HepG2 (cell line): ENCODE results near the gene THAP5. TPM values are rescaled to one million over a fixed set of nuclear protein-coding genes. Genes with fewer than 3 reads are reported as not detected.
A peak's percentile ranks its signal among the peaks of the same experiment; 100 is the strongest.

ENCODE experiments used
- ATAC-seq: fragments of 200-7000 bp; cut with Tn5 transposase; 3 replicates; pipeline ENCODE4 v1.9.1; 2020; ENCODE audit warnings: mild to moderate bottlenecking, moderate library complexity
- BruUV-seq: library from RNA; stranded (reverse); fragments of 400-500 nt; replicated peaks from 2 replicates; lab custom pipeline; 2021; lab: Mats Ljungman, UMichigan
- CTCF ChIA-PET: fragments of 300-600 bp; formaldehyde crosslinking; extraction: SDS; loops from one replicate; lab custom pipeline; 2021; ENCODE audit warnings: low total read pairs, inconsistent platforms, low intra/inter-chr PET ratio; lab: Yijun Ruan, JAX
- POLR2A ChIA-PET: fragments of 350-600 bp; sonication (Branson Sonifier 250); formaldehyde crosslinking; loops from one replicate; lab custom pipeline; 2020; ENCODE audit warnings: antibody characterized with exemption, inconsistent platforms; lab: Yijun Ruan, JAX
- DNase-seq: peaks from one replicate; pipeline ENCODE4 v3.0.0-alpha.2; 2015; ENCODE audit warnings: low spot score
- FAIRE-seq: peaks from 3 replicates; lab custom pipeline; 2011; peaks lifted over from hg19 to GRCh38; lab: Jason Lieb, UNC
- H2AFZ ChIP-seq: one replicate; pipeline ENCODE4 v1.6.1; 2011; ENCODE audit warnings: low read length, inconsistent platforms
- H3K27ac ChIP-seq: fragments of 300-600 bp; 3 replicates; pipeline ENCODE4 v1.8.0; 2011; ENCODE audit warnings: mixed run types, mild to moderate bottlenecking, mixed read lengths, low read length, inconsistent platforms; ENCODE audit not compliant: insufficient read depth; ENCODE audit errors: extremely low read length
- H3K27me3 ChIP-seq, 2 experiments: fragments of 200-600 bp in 1 of 2; 2 replicates in 1 of 2; 3 replicates in 1 of 2; pipeline versions ENCODE4 v1.6.0 to v1.8.0; 2011; ENCODE audit warnings: low read length in 2 of 2, mild to moderate bottlenecking in 2 of 2, moderate library complexity in 2 of 2, inconsistent platforms in 1 of 2; ENCODE audit not compliant: insufficient read depth in 2 of 2, control insufficient read depth in 1 of 2
- H3K36me3 ChIP-seq, 2 experiments: fragments of 200-600 bp in 1 of 2; replicated peaks in 1 of 2; 2 replicates in 1 of 2; 3 replicates in 1 of 2; pipeline versions ENCODE4 v1.5.1 to v1.8.0; 2011; ENCODE audit warnings: low read length in 2 of 2, inconsistent platforms in 1 of 2; ENCODE audit not compliant: insufficient read depth in 2 of 2, control insufficient read depth in 1 of 2
- H3K4me1 ChIP-seq: 2 replicates; pipeline ENCODE4 v1.5.1; 2012; ENCODE audit warnings: low read length, inconsistent platforms; ENCODE audit not compliant: insufficient read depth
- H3K4me2 ChIP-seq: 2 replicates; pipeline ENCODE4 v1.6.0; 2011; ENCODE audit warnings: low read depth, low read length, inconsistent platforms
- H3K4me3 ChIP-seq, 3 experiments: fragments of 200-600 bp in 1 of 3; sonication (generic), shearing (Covaris generic) in 1 of 3; replicated peaks in 1 of 3; 2 replicates each; pipeline ENCODE4 v1.5.1; 2011 to 2016; ENCODE audit warnings: low read length in 3 of 3, inconsistent platforms in 2 of 3, low read depth in 2 of 3, mild to moderate bottlenecking in 2 of 3, control low read depth in 1 of 3, mixed read lengths in 1 of 3; ENCODE audit not compliant: insufficient read depth in 1 of 3
- H3K79me2 ChIP-seq: one replicate; pipeline ENCODE4 v1.6.1; 2011; ENCODE audit warnings: low read length, inconsistent platforms; ENCODE audit not compliant: insufficient read depth
- H3K9ac ChIP-seq: 2 replicates; pipeline ENCODE4 v1.6.0; 2011; ENCODE audit warnings: mild to moderate bottlenecking, low read depth, low read length, inconsistent platforms; ENCODE audit not compliant: insufficient read depth
- H3K9me3 ChIP-seq: 2 replicates; pipeline ENCODE4 v1.5.1; 2012; ENCODE audit warnings: mild to moderate bottlenecking, low read length
- H4K20me1 ChIP-seq: 2 replicates; pipeline ENCODE4 v1.6.0; 2011; ENCODE audit warnings: inconsistent platforms, mild to moderate bottlenecking, low read length, moderate library complexity; ENCODE audit not compliant: insufficient read depth
- E2F5 ChIP-seq: sonication (generic); formaldehyde crosslinking; conservative IDR thresholded peaks from 2 replicates; pipeline ENCODE4 v1.4.0; 2020; ENCODE audit warnings: missing genetic modification reagents
- GFI1 ChIP-seq: sonication (generic); formaldehyde crosslinking; IDR thresholded peaks from 2 replicates; pipeline ENCODE4 v1.5.0; 2020; ENCODE audit warnings: missing genetic modification reagents, mild to moderate bottlenecking, borderline replicate concordance
- LCORL ChIP-seq, 2 experiments: fragments of 450-650 bp in 1 of 2; sonication (generic) in 1 of 2; formaldehyde crosslinking in 1 of 2; IDR thresholded peaks; 2 replicates each; pipeline versions ENCODE4 v1.5.0 to v1.6.1; 2017 to 2020; ENCODE audit warnings: antibody characterized with exemption in 1 of 2, missing genetic modification reagents in 1 of 2
- POLR2A ChIP-seq, 2 experiments: IDR thresholded peaks; 2 replicates each; pipeline ENCODE4 v1.6.1; 2011; ENCODE audit warnings: low read depth in 2 of 2, low read length in 2 of 2, mild to moderate bottlenecking in 1 of 2, moderate library complexity in 1 of 2; ENCODE audit not compliant: insufficient read depth in 1 of 2
- SAP130 ChIP-seq: IDR thresholded peaks from 2 replicates; pipeline ENCODE4 v1.6.1; 2016; ENCODE audit warnings: low read depth
- U2AF1 ChIP-seq: fragments of 200-400 bp; formaldehyde crosslinking; optimal IDR thresholded peaks from 2 replicates; pipeline ENCODE3; 2017; ENCODE audit warnings: mild to moderate bottlenecking, low read depth, low read length
- ZNF263 ChIP-seq: sonication (generic); formaldehyde crosslinking; IDR thresholded peaks from 2 replicates; pipeline ENCODE4 v1.4.0; 2020; ENCODE audit warnings: missing genetic modification reagents
- ZNF30 ChIP-seq: sonication (generic); formaldehyde crosslinking; IDR thresholded peaks from 2 replicates; pipeline ENCODE4 v1.5.0; 2020; ENCODE audit warnings: mild to moderate bottlenecking, missing genetic modification reagents
- ZNF468 ChIP-seq: sonication (generic); formaldehyde crosslinking; IDR thresholded peaks from 2 replicates; pipeline ENCODE4 v1.8.0; 2022; ENCODE audit warnings: mild to moderate bottlenecking, moderate library complexity, missing genetic modification reagents
- WGBS: methylation state at CpG from one replicate; pipeline ENCODE4 v1.1.6; 2017; ENCODE audit warnings: low lambda C conversion rate; 5-methylcytosine and 5-hydroxymethylcytosine counted together
- in situ Hi-C: cut with HindIII; loops from 2 replicates; pipeline ENCODE4 v1.10.0; 2017; ENCODE audit warnings: low pct_unique_long_range_greater_than_20kb; ENCODE audit not compliant: extremely low pct_ligation_motif_present
- intact Hi-C: fragments of 100-400 bp; cut with micrococcal nuclease; formaldehyde crosslinking; loops from one replicate; pipeline ENCODE4 v1.10.0; 2022; ENCODE audit not compliant: unreplicated experiment
- polyA plus RNA-seq, 8 experiments: library from polyadenylated mRNA; depleted of rRNA in 3 of 8; stranded (reverse) in 7 of 8; unstranded in 1 of 8; fragments of >200 nt; fragmentation: Illumina TruSeq in 4 of 8; extraction: Trizol in 4 of 8; gene quantifications; 2 replicates each; pipeline versions ENCODE4 v1.2.1 to v1.2.3, GENCODE V29; 2011 to 2016; ENCODE audit warnings: low read depth in 4 of 8, missing spikeins in 1 of 8, mixed read lengths in 1 of 8; ENCODE audit not compliant: insufficient read depth in 1 of 8
- total RNA-seq, 5 experiments: library from RNA; depleted of rRNA; stranded (reverse); fragments of >200 nt; fragmentation: Illumina TruSeq; extraction: Trizol; gene quantifications; 2 replicates each; pipeline ENCODE4 v1.2.3, GENCODE V29; 2016; ENCODE audit warnings: low read depth in 1 of 5
- TF ChIP-seq, protein P1 (sequence below): sonication (generic); formaldehyde crosslinking; IDR thresholded peaks from 2 replicates; pipeline ENCODE4 v1.8.0; 2022; ENCODE audit warnings: mild to moderate bottlenecking, missing genetic modification reagents
- TF ChIP-seq, protein P2 (sequence below): sonication (generic); formaldehyde crosslinking; IDR thresholded peaks from 2 replicates; pipeline ENCODE4 v1.5.0; 2020; ENCODE audit warnings: mild to moderate bottlenecking, missing genetic modification reagents
- TF ChIP-seq, protein P3 (sequence below): sonication (generic); formaldehyde crosslinking; IDR thresholded peaks from 2 replicates; pipeline ENCODE4 v1.9.0; 2021; ENCODE audit warnings: missing genetic modification reagents, borderline replicate concordance
- TF ChIP-seq, protein P4 (sequence below): sonication (generic); formaldehyde crosslinking; IDR thresholded peaks from 2 replicates; pipeline ENCODE4 v1.9.0; 2022; ENCODE audit warnings: missing genetic modification reagents, mild to moderate bottlenecking, borderline replicate concordance

The THAP5 gene
- total and polyA plus RNA-seq, 2 of the 13 experiments (the other 11 are each of a cell fraction or from before 2014, with no cell fraction given), result 3.6 to 11.8 TPM

DNA sequence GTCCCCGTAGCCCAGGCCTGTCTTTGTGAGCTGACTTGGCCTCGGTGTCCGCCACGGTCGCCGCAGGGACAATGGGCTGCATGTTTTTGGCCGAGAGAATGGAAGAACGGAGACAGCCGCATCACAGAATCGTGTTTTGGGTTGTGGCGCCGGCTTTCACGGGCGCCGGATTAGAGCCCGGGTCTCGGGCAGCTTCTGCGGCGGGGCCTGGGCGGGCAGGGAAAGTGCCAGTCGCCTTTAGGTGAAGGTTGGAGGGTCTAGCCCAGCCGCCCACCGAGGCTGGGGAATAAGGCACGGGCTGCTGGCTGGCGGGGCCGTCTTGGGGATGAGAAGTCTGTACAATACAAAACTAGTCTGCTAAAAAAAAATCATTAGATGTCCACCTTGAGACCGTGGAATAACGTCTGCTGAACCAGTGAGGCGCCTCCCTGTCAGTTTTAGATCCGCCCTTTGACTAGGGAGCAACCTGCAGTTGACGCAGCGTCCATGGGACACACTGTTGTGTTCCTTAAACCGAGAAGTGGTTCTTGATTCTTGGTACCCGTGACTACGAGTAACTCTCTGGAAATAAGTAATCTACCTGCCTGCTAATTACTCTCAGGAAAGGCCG lies 745 bp upstream of the THAP5 start:
- H4K20me1 ChIP-seq, result peaks cover 4% of the 10 kb centered on the region
- DNase-seq, result peak; percentile 44
- POLR2A ChIA-PET, result interaction anchor here (0.5 to 2.6 kb wide), 8 partner anchors 8 to 1402 kb away, joined by 3 to 49 read pairs (median 4); partner anchors contain the start of genes HBP1 and PNPLA8
- H3K4me1 ChIP-seq, result peaks cover 47% of the 10 kb centered on the region
- H3K4me2 ChIP-seq, result peak overlapping the region; percentile 82
- TSS peak; percentile 53 for BruUV-seq
- CTCF ChIA-PET, result no interaction called here
- peaks cover 61% of the 10 kb centered on the region for H3K79me2 ChIP-seq
- H3K27me3 ChIP-seq, result no peaks in the 10 kb centered on the region; a peak in 1 of 5 replicates
- intact Hi-C loops, result no loop called here
- peak overlapping the region; percentile 77 to 99 (median 97) for H3K4me3 ChIP-seq
- H3K9me3 ChIP-seq, result no peaks in the 10 kb centered on the region
- no peak for FAIRE-seq
- in situ Hi-C loops, result no loop called here
- ATAC-seq, result peak; percentile 65
- H3K9ac ChIP-seq, result peak overlapping the region; percentile 97
- H3K36me3 ChIP-seq, result peaks cover 0 to 12% of the 10 kb centered on the region in 2 experiments; a peak in 2 of 5 replicates
- H2AFZ ChIP-seq, result peak overlapping the region; percentile 56
- peak overlapping the region; percentile 95 for H3K27ac ChIP-seq
- WGBS, result 0% methylated on average over 15 of the region's 36 CpGs
- peak; percentile 34; the same call in 1 of the 2 replicates for TF ChIP-seq ZNF30 (CRISPR knock-in tag)
- peak; percentile 37 for TF ChIP-seq U2AF1
- TF ChIP-seq, protein P1, sequence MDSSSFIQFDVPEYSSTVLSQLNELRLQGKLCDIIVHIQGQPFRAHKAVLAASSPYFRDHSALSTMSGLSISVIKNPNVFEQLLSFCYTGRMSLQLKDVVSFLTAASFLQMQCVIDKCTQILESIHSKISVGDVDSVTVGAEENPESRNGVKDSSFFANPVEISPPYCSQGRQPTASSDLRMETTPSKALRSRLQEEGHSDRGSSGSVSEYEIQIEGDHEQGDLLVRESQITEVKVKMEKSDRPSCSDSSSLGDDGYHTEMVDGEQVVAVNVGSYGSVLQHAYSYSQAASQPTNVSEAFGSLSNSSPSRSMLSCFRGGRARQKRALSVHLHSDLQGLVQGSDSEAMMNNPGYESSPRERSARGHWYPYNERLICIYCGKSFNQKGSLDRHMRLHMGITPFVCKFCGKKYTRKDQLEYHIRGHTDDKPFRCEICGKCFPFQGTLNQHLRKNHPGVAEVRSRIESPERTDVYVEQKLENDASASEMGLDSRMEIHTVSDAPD (CRISPR knock-in tag), result no peak
- TF ChIP-seq LCORL (IDR thresholded peaks at IDR 0.05), result no peak
- no peak for TF ChIP-seq LCORL (CRISPR knock-in tag; IDR thresholded peaks at IDR 0.05)
- TF ChIP-seq ZNF468 (CRISPR knock-in tag), result no peak
- peak; percentile 54; the same call in 1 of the 2 replicates for TF ChIP-seq GFI1 (CRISPR knock-in tag)
- TF ChIP-seq SAP130 (CRISPR knock-in tag), result peak; percentile 18; the same call in 1 of the 2 replicates
- TF ChIP-seq, protein P2, sequence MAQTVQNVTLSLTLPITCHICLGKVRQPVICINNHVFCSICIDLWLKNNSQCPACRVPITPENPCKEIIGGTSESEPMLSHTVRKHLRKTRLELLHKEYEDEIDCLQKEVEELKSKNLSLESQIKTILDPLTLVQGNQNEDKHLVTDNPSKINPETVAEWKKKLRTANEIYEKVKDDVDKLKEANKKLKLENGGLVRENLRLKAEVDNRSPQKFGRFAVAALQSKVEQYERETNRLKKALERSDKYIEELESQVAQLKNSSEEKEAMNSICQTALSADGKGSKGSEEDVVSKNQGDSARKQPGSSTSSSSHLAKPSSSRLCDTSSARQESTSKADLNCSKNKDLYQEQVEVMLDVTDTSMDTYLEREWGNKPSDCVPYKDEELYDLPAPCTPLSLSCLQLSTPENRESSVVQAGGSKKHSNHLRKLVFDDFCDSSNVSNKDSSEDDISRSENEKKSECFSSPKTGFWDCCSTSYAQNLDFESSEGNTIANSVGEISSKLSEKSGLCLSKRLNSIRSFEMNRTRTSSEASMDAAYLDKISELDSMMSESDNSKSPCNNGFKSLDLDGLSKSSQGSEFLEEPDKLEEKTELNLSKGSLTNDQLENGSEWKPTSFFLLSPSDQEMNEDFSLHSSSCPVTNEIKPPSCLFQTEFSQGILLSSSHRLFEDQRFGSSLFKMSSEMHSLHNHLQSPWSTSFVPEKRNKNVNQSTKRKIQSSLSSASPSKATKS, result 0 out of 2 replicates have a peak, but pooled peaks have one; percentile 63
- TF ChIP-seq, protein P3, sequence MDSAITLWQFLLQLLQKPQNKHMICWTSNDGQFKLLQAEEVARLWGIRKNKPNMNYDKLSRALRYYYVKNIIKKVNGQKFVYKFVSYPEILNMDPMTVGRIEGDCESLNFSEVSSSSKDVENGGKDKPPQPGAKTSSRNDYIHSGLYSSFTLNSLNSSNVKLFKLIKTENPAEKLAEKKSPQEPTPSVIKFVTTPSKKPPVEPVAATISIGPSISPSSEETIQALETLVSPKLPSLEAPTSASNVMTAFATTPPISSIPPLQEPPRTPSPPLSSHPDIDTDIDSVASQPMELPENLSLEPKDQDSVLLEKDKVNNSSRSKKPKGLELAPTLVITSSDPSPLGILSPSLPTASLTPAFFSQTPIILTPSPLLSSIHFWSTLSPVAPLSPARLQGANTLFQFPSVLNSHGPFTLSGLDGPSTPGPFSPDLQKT, result 0 out of 2 replicates have a peak, but pooled peaks have one; percentile 32
- TF ChIP-seq, protein P4, sequence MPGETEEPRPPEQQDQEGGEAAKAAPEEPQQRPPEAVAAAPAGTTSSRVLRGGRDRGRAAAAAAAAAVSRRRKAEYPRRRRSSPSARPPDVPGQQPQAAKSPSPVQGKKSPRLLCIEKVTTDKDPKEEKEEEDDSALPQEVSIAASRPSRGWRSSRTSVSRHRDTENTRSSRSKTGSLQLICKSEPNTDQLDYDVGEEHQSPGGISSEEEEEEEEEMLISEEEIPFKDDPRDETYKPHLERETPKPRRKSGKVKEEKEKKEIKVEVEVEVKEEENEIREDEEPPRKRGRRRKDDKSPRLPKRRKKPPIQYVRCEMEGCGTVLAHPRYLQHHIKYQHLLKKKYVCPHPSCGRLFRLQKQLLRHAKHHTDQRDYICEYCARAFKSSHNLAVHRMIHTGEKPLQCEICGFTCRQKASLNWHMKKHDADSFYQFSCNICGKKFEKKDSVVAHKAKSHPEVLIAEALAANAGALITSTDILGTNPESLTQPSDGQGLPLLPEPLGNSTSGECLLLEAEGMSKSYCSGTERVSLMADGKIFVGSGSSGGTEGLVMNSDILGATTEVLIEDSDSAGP (CRISPR knock-in tag), result 0 out of 2 replicates have a peak, but pooled peaks have one; percentile 36
- TF ChIP-seq POLR2A (IDR thresholded peaks at IDR 0.05; ENCODE audit: insufficient read depth in 1 of 2, low read depth in 2 of 2, low read length in 2 of 2), result 0 out of 4 replicates have a peak, but pooled peaks of 1 of the 2 experiments have one; percentile 15
- no peak for TF ChIP-seq E2F5 (CRISPR knock-in tag)
- TF ChIP-seq ZNF263 (CRISPR knock-in tag), result 0 out of 2 replicates have a peak, but pooled peaks have one; percentile 12
